GM12801 (cell line): Measurements from ENCODE around the gene CPNE2.

Source experiments
- CTCF ChIP-seq: IDR thresholded peaks from one replicate; pipeline ENCODE4 v1.5.1; 2011; ENCODE audit warnings: control low read depth; ENCODE audit not compliant: insufficient read length; ENCODE audit errors: extremely low read depth

CPNE2 gene

DNA sequence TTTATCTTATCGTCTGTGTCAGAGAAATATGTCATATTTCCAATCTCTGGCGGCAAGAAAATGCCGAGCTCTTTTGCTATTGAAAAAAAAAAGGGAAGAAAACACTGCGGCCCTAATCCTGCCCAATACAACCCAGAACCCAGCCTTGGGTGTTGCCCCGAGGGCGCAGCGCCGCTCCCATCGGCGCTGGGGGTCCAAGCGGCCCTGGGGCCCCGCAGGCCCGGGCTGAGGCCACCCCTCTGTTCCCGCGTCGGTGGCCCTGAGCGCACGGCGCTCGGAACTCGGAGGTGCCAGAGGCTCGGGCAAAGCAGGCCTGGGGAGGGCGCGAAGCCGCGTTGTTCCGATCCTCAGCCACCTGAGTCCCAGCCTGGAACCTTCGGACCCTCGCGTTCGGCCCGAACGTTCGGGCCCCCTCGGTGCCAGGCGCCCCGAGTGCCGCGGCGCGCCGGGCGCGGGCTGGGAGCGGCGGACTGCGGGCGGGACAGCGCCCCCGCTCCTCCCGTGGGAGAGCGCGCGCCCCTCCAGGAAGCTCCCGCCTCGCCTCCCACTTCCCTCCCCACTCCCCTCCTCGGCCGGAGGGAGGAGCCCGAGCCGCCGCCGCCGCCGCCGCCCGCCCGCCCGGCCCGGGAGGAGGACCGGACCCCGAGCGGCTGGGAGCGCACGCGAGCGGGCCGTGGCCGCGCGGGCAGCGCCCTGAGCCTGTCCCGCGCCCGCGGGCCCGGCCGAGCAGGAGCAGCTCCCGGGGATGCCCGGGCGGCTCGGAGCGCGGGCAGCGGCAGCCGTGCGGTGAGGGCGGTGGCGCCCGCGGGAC is at the start of gene CPNE2:
TSS of gene CPNE2 (plus strand) at position 609 of the 811 bp plus-strand sequence. CDS start 18,160 bp downstream, outside the sequence.
- TF ChIP-seq CTCF: no peak

DNA sequence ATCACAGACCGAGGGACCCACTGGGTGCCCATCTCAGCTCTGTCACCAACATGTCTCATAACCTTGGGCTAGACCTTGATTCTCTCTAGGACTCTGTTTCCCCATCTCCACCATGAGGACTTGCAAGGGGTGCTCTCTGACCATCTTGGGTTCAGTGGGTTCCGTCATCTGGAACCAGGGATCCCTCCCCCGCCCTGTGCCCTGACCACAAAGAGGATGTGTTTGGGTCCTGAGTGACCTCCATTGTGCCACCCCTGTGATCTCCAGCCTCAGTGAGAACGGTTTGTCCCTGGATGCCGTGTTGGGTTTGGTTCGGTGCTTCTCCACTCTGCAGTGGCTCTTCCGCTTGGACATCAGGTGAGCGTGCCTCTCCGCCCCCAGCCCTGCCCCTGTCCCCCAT is 49.1 kb upstream of the CPNE2 start:
- TF ChIP-seq CTCF: no peak

GRCh38 chr16:57044931-57045693 is 47.3 kb upstream of the CPNE2 start:
- no peak for TF ChIP-seq CTCF

GRCh38 chr16:57045694-57046381 is 46.5 kb upstream of the CPNE2 start:
- no peak for TF ChIP-seq CTCF

DNA sequence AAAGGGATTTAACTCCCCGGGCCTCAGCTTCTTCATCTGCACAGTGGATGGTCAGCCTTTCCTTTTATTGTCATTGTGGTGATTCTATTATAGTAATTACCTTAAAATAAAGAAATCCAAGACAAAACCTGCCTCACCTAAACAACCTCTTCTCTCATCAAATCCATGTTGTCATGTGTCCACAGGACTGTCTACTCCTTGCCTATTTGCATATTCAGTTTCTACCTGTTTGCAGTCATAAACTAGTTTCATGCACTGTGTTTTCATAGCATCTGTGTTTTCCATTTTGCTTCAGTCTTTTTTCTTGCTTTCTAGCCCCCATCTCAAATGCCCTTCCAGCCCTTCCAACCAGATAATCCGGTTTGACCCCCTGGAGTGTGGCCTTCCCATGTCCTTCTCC is 44.3 kb upstream of the CPNE2 start:
- TF ChIP-seq CTCF: no peak

- no peak for TF ChIP-seq CTCF
Observed at GRCh38 chr16:57049678-57050077, 42.7 kb upstream of the CPNE2 start.

- TF ChIP-seq CTCF: no peak
Observed at GRCh38 chr16:57051696-57052228, 40.6 kb upstream of the CPNE2 start.
